Measurements from ENCODE around the gene ZDHHC7. TPM values are rescaled to one million over a fixed set of nuclear protein-coding genes. Genes with fewer than 3 reads are reported as not detected.
"Not testable (repeated sequence)": the region's sequence is repeated elsewhere in the genome, so short reads cannot be mapped to it uniquely, and the experiment has no call there.

ZDHHC7 gene
- total RNA-seq, 1 donor from 2014 or later: 53.4 TPM

GRCh38 chr16:85033171-85033570 is 21.8 kb upstream of the ZDHHC7 start:
- Histone ChIP-seq H3K4me3 (ENCODE audit: low read depth, low read length) (no peak overlapping the region), H3K27me3 (ENCODE audit: control insufficient read depth, insufficient read depth, low read length) (no peaks in the 10 kb centered on the region), H3K36me3 (ENCODE audit: control insufficient read depth, insufficient read depth, low read length) (no peaks in the 10 kb centered on the region)
- no peak for TF ChIP-seq CTCF (IDR thresholded peaks at IDR 0.05; ENCODE audit: insufficient read depth, low read length, poor library complexity, severe bottlenecking)
- DNase-seq (ENCODE audit: low read depth): no peak

GRCh38 chr16:85032187-85032586 is 20.9 kb upstream of the ZDHHC7 start:
- H3K27me3 ChIP-seq (ENCODE audit: control insufficient read depth, insufficient read depth, low read length); H3K4me3 ChIP-seq (ENCODE audit: low read depth, low read length); H3K36me3 ChIP-seq (ENCODE audit: control insufficient read depth, insufficient read depth, low read length); DNase-seq (ENCODE audit: low read depth): not testable (repeated sequence)

- no peaks in the 10 kb centered on the region for H3K27me3 ChIP-seq (ENCODE audit: control insufficient read depth, insufficient read depth, low read length)
- DNase-seq (ENCODE audit: low read depth): no peak
- TF ChIP-seq CTCF (IDR thresholded peaks at IDR 0.05; ENCODE audit: insufficient read depth, low read length, poor library complexity, severe bottlenecking): no peak
- no peak overlapping the region for H3K4me3 ChIP-seq (ENCODE audit: low read depth, low read length)
- no peaks in the 10 kb centered on the region for H3K36me3 ChIP-seq (ENCODE audit: control insufficient read depth, insufficient read depth, low read length)
Measured at GRCh38 chr16:85031451-85031850, 20.1 kb upstream of the ZDHHC7 start.

GRCh38 chr16:85029981-85030401 is 18.7 kb upstream of the ZDHHC7 start:
- H3K27me3 ChIP-seq (ENCODE audit: control insufficient read depth, insufficient read depth, low read length): no peaks in the 10 kb centered on the region
- TF ChIP-seq CTCF (IDR thresholded peaks at IDR 0.05; ENCODE audit: insufficient read depth, low read length, poor library complexity, severe bottlenecking): no peak
- DNase-seq (ENCODE audit: low read depth): no peak
- H3K4me3 ChIP-seq (ENCODE audit: low read depth, low read length): no peak overlapping the region
- H3K36me3 ChIP-seq (ENCODE audit: control insufficient read depth, insufficient read depth, low read length): no peaks in the 10 kb centered on the region

GRCh38 chr16:85029408-85029784 is 18.1 kb upstream of the ZDHHC7 start:
- no peak for DNase-seq (ENCODE audit: low read depth)
- no peak overlapping the region for H3K4me3 ChIP-seq (ENCODE audit: low read depth, low read length)
- no peaks in the 10 kb centered on the region for H3K27me3 ChIP-seq (ENCODE audit: control insufficient read depth, insufficient read depth, low read length)
- no peak for TF ChIP-seq CTCF (IDR thresholded peaks at IDR 0.05; ENCODE audit: insufficient read depth, low read length, poor library complexity, severe bottlenecking)
- H3K36me3 ChIP-seq (ENCODE audit: control insufficient read depth, insufficient read depth, low read length): no peaks in the 10 kb centered on the region

- Histone ChIP-seq H3K4me3 (ENCODE audit: low read depth, low read length) (no peak overlapping the region), H3K27me3 (ENCODE audit: control insufficient read depth, insufficient read depth, low read length) (no peaks in the 10 kb centered on the region), H3K36me3 (ENCODE audit: control insufficient read depth, insufficient read depth, low read length) (no peaks in the 10 kb centered on the region)
- TF ChIP-seq CTCF (IDR thresholded peaks at IDR 0.05; ENCODE audit: insufficient read depth, low read length, poor library complexity, severe bottlenecking): no peak
- no peak for DNase-seq (ENCODE audit: low read depth)
Measured at GRCh38 chr16:85028685-85029407, 17.5 kb upstream of the ZDHHC7 start.

All from kidney epithelial cell (primary cell).